Measurements from ENCODE around the gene TOMM5.

DNA sequence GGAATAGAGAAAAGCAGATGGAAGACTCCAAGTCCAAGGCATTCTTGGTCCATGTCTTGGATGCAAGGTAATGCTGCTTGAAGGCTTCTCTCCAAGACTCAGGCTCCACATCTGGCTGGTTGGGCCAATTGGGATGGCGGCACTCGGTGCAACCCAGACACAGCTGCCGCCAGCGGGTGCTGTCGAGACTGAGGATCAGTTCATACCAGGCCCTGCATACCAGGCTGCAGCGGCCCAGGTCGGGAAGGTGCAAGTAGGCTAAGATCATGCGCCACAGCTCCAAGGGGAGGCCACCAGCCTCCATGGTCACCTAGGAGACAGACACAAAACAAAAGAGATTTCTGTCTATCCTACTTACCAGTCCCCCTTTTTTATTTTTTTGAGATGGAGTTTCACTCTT is 50.9 kb downstream of the TOMM5 start:
- TF ChIP-seq, protein P1, sequence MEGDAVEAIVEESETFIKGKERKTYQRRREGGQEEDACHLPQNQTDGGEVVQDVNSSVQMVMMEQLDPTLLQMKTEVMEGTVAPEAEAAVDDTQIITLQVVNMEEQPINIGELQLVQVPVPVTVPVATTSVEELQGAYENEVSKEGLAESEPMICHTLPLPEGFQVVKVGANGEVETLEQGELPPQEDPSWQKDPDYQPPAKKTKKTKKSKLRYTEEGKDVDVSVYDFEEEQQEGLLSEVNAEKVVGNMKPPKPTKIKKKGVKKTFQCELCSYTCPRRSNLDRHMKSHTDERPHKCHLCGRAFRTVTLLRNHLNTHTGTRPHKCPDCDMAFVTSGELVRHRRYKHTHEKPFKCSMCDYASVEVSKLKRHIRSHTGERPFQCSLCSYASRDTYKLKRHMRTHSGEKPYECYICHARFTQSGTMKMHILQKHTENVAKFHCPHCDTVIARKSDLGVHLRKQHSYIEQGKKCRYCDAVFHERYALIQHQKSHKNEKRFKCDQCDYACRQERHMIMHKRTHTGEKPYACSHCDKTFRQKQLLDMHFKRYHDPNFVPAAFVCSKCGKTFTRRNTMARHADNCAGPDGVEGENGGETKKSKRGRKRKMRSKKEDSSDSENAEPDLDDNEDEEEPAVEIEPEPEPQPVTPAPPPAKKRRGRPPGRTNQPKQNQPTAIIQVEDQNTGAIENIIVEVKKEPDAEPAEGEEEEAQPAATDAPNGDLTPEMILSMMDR (IDR thresholded peaks at IDR 0.05): no peak
- TF ChIP-seq POLR2A (IDR thresholded peaks at IDR 0.05): no peak
- TF ChIP-seq EP300 (IDR thresholded peaks at IDR 0.05): no peak
